Inflammatory macrophage treated with lipopolysaccharide for 4 hours (primary cell): ENCODE data around the gene SELENOW.
"Not testable (repeated sequence)": the region's sequence is repeated elsewhere in the genome, so short reads cannot be mapped to it uniquely, and the experiment has no call there.

ENCODE experiments used
- DNase-seq: peaks from one replicate; pipeline ENCODE4 v3.0.0-alpha.2; 2020

The SELENOW gene

DNA sequence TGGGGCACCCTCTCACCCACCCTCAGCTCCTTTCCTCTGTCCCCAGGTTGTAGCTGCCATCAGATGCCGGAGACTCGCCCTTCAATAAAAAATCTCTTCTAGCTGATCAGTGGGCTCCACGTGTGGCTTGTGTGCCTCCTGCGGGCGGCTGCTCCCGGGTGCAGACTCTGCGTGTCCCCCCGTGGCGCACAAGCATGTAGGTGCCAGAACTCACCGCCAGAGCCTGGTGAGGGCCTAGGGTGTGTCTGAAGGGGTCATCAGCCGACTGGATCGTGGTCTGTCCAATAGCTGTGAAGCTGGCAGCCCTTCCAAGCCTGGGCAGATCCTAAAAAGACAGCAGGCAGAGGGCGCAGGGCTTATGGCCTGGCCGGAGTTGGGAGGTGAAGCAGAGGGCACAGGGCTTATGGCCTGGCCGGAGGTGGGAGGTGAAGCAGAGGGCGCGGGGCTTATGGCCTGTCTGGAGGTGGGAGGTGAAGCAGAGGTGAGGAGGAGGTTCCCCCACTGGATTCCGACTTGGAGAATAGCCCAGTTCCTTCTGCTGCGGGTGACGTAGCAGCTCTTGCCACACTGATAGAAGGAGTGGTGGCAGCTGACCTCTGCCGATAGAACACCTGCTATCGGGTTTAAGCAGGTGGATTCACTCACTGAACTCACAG is 21.4 kb upstream of the SELENOW start:
- no peak for DNase-seq

DNA sequence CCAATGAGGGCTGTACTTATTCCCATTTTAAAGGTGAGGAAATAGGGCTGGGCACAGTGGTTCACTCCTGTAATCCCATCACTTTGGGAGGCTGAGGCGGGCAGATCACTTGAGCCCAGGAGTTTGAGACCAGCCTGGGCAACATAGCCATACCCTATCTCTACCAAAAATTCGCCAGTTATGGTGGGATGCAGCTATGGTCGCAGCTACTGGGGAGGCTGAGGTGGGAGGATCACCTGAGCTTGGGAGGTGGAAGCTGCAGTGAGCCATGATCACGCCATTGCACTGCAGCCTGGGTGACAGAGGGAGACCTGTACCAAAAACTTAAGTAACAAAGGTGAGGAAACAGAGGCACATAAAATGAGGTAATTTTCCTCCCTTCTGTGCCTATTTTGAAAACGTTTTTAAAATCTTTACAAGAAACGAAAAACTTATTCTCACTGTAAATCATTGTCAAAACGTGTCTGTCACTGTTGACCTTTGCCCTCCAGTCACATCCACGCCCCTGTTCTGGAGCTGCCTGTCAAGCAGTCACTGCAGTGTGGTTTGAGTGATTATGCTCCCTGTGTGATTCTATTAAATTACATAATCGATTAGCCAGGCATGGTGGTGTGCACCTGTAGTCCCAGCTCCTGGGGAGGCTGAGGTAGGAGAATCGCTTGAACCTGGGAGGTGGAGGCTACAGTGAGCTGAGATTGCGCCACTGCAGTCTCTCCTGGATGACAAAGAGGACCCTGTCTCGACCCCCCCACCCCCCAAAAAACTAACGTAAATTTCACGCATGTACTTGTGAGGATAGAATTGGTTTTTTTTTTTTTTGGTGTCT is 20.7 kb upstream of the SELENOW start:
- DNase-seq, result no peak

DNA sequence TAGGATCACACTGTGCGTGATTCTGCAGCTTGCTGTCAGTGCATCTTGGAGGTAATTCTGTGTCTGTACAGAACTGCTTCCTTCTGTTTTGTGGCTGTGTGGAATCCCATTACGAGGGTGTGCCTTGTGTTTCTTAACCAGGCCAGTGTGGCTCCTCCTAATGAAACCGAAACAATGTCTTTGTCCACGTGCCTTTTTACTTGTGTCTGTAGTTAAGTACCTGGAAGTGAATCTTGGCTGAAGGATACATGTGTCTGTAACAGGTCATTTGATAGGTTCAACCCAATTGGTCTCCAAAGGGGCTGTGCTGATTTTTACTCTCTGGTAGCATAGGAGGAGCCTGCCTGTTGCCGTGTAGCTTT is 20.1 kb upstream of the SELENOW start:
- peak; percentile 40 for DNase-seq

DNA sequence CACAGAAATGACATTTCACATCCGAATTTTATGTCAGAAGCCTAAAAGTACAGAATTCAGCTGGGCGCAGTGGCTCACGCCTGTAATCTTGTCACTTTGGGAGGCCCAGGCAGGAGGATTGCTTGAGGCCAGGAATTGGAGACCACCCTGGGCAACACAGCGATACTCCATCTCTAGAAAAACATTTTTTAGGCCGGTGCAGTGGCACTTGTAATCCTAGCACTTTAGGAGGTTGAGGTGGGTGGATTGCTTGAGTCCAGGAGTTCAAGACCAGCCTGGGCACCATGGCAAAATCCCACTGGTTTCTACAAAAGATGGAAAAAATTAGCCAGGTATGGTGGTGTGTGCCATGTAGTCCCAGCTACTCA is 17.9 kb upstream of the SELENOW start:
- no peak for DNase-seq

DNA sequence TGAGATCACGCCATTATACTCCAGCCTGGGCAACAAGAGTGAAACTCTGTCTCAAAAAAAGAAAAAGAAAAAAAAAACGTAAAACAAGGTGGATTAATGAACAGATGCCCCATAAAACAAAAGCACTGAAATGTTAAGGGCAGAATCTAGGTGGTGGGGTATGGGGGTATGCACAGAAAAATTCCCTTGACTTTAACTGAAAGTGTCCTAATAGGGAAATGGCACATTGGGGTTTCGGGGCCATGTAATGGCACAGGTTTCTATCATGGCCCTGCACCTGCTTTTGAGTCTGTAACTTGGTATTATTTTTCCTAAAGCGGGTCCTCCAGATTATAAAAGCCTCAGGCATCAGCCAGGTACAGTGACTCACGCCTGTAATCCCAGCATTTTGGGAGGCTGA is 16.9 kb upstream of the SELENOW start:
- no peak for DNase-seq

DNA sequence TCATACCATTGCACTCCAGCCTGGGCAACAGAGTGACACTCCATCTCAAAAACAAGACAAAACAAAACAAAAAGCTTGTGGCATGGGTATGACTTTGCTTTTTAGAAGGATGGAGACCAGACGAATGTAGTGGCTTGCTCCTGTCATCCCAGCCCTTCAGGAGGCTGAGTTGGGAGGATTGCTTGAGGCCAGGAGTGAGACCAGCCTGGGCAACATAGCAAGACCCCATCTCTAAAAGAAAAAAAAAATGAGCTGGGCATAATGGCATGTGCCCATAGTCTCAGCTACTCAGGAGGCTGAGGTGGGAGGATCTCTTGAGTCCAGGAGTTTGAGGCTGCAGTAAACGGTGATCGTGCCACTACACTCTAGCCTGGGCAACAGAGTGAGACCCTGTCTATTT is 16.4 kb upstream of the SELENOW start:
- DNase-seq, result no peak

DNA sequence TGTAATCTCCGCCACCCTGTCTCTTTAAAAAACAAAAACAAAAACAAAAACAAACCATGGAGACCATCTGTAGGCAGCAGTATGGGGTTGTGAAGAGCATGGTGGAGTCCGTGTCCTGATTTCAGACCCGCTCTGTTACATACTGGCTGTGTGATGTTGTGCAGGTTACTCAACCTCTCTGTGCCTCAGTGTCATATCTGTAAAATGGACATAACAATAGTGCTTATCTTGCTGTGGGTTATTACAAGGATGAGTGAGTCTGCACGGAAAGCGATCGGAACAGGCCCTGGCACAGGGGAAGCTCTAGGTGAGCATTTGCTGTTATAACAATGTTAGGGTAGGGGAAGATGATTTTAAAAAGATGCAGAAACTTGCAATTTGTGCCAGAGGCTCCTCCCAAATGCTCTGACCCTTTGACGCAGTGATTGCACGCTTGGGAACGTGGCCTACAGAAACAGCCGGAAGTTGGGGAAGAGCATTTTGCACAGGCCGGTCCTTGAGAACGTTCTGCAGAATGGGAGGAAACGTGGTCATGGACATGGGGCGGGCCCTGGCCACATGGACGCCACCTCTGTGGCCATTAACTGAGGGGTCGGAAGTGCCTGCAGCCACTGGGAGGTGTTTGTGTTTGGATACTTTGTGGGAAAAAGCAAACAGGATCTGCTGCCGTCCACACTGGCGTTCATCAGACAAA is 15.7 kb upstream of the SELENOW start:
- no peak for DNase-seq

DNA sequence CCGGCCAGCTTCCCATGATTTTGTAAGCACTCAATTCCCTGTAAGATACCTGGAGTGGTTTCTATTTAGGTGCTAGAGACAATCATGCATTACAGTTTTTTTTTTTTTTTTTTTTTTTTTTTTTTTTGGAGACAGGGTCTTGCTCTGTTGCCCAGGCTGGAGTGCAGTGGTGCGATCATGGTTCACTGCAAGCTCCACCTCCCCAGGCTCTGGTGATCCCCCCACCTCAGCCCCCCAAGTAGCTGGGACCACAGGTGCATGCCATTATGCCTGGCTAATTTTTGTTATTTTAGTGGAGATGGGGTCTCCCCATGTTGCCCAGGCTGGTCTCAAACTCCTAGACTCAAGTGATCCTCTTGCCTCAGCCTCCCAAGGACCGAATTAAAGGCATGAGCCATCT is 13.8 kb upstream of the SELENOW start:
- DNase-seq, result not testable (repeated sequence)

DNA sequence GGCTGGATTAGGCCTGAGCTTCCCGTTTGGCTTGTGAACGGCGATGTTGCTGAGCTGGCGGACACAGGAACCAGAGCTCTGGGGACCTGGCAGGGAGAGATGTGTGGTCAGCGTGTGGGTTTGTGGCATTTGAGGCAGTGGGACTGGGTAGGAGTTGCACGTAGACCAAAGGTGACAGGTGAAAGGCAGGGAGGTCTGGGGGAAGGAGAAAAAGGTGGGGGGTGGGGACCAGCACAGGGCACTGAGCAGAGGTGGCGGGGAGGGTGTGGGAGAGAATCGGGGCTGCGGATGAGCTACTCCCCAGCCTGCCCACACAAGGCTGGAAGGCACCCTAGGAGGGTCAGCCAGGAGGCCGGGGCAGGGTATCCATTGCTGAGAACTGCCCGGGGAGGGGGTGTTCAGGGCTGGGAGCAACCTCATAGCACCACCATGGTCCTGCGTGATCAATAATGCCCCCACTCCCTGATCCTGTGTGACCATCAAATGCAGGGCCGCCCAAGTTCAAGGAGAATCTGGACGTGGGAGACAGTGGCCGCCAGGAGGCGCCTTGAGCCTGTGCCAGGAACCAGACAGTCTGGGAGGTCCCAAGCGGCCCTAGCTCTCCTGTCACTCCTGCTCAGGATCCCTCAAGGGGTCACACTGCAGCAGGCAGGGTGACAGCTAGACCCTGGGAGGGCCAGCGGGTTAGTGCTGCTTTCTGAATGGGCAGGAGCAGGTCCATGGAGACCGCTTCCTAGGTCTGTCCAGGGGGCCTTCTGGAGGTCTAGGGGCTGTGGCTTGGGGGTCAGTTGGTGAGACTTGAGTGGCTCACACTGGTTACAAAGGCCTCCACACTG is 12.8 kb upstream of the SELENOW start:
- DNase-seq, result peak; percentile 19

DNA sequence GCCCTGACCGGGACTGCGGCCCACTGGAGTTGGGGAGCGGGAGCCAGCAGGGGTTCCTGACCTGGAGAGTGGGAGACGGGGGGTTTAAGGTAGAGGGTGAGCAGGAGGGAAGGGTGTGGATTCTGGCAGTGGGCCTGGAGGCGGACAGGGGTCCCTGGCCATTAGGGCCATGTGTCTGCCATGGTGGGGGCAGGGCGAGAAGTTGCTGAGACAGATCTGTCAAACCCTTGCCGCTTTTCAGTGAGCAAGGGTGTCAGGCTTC is 12.2 kb upstream of the SELENOW start:
- DNase-seq, result no peak

DNA sequence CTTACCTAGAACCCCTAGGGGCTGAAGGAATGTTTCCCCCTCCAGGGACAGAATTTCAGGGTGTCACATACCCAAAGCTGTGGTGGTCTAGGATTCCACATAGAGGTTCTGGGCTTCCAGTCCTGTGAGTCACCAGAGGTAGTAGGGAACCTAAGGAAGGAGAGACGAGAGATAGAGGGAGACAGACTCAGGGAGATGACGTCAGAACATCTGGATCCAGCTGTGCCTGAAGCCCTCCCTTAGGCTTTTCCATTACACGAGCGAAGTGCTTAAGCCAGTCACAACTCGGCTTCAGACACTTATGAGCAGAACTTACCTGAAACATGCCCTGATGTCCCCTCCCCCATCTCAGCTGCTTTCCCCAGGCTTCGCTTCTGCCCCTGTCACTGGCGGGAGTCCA is 11.8 kb upstream of the SELENOW start:
- no peak for DNase-seq

DNA sequence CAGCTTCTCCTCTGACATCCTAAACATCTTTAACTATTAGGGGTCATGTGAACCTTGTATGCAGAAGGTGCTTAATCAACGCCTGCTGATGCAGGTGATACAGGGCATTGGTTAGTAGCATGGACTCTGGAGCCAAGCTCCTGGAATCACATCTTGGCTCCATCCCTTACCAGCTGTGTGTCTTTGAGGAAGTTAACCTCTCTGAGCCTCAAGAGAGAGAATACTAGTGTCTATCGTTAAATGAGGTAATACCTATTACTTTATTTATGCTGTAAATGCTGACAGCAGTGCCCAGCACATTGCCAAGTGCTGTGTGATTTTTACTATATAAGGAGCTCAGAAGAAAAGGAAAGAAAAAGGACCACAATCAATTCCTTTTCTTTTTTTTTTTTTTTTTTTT is 11.2 kb upstream of the SELENOW start:
- no peak for DNase-seq

DNA sequence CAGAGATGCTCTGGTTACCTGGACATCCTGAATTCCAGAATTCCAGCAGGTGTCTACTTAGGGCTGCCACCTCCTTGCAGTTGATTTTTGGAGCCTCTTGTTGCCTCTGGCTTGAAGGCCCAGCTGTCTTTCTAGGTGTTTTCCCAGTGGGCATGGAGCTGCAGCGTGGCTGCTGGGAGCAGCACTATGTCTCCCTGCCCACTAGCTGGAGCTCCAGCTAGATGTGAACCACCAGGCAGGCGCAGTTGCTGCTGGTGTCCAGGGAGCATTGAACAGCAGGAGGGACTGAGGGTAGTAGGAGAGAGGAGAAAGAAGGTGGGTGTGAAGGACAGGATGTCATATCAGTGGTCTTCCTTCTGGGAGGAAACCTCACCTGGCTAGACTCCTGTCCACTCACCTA is 9.9 kb upstream of the SELENOW start:
- no peak for DNase-seq

DNA sequence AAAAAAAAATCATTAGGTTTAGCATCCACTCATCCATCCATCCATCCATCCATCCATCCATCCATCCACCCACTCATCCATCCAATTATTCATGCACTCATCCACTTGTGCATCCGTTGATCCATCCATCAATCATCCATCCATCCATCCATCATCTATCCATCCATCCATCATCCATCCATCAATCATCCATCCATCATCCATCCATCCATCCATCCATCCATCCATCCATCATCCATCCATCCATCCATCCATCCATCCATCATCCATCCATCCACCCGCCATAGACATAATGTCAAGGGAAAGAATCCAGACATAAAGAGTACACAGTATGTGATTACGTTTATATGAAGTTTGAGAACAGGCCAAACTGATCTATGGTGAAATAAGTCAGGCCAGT is 9.0 kb upstream of the SELENOW start:
- DNase-seq, result no peak

DNA sequence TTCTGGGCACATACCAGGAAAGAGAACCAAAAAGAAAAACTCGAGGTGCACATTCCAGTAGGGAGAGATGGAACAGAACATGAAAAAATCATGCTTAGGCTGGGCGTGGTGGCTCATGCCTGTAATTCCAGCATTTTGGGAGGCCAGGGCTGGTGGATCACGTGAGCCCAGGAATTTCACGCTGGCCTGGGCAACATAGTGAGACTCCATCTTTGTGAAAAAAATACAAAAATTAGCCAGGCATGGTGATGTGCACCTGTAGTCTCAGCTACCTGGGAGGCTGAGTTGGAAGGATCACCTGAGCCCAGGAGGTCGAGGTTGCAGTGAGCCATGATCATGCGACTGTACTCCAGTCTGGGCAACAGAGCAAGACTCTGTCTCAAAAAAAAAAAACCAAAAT is 7.2 kb upstream of the SELENOW start:
- DNase-seq, result not testable (repeated sequence)

DNA sequence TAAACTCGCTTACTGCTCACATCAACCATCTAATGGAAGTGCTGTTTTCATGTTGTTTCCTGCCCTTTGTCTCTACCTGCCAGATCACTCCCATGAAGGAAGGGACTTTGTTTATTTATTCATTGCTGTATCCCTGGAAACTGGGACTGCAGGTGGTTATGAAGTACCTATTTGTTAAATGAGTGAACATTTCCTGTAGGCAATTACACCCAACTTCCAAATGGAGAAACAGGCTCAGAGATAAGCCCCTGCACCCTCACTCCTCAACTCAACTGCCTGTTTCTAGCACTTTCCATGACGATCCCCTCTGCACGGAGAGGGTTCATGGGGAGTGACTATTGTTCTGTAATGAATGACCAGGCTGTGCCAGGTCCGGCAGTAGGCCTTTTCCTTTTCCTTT is 1.9 kb upstream of the SELENOW start:
- no peak for DNase-seq

DNA sequence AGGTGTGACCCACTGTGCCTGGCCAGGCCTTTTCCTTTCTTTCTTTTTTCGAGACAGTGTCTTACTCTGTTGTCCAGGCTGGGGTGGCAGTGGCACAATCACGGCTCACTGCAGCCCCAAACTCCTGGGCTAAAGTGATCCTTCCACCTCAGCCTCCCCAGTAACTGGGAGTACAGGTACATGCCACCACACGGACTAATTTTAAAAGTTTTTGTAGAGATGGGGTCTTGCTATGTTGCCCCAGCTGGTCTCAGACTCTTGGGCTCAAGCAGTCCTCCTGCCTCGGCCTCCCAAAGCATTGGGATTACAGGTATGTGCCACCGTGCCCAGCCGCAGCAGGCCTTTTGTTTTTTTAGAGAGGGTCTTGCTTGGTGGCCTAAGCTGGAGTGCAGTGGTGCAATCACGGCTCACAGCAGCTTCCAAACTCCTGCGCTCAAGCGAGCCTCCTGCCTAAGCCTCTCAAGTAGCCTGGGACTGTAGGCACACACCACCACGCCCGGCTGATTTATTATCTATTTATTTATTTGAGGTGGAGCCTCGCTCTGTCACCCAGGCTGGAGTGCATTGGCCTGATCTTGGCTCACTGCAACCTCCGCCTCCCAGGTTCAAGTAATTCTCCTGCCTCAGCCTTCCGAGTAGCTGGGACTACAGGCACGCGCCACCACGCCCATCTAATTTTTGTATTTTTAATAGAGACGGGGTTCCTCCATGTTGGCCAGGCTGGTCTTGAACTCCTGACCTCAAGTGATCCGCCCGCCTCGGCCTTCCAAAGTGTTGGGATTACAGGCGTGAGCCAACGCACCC is 1.1 kb upstream of the SELENOW start:
- not testable (repeated sequence) for DNase-seq

DNA sequence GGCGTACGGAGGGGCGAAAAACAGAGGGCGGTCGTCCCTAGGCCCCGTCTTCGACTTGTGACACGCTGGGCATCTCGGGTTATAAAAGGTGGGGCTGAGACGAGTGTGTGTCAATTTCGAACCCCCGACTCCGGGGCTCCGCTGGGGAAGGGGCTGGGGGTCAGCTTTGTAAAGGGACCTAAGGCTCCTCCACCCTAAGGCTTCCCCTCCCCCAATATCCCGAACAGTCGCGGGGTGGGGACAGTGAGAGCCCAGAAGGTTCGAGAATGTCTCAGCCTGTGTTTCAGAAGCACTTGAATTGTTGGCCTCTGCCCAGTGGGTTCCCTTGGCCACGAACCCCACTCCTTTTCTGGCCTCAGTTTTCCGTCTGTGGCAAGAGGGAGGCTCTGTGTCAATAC is 450 bp downstream of the SELENOW start:
- DNase-seq, result no peak

DNA sequence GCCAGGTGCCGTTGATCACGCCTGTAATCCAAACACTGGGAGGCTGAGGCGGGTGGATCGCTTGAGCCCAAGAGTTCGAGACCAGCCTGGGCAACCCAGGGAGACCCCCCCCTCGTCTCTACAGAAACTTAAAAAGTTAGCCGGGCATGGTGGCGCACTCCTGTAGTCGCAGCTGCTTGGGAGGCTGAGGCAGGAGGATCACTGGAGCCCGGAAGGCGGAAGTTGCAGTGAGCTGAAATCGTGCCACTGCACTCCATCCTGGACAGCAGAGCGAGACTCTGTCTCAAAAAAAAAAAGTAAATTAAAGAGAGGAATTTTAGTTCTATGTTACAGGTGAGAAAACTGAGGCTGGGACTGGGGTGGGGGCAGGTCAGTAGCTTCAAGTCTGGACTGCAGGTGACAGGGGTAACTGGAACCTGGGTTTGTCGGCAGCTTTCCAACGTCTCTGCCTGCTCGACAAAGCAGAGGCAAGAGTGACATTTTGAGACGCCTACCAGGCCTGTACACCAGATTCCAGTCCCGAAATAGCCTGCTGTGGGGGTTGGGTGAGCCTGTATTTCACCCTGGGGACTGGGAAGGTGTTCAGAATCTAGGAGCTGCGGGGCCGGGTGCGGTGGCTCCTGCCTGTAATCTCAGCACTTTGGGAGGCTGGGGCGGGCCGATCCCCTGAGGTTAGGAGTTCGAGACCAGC is 1.2 kb downstream of the SELENOW start:
- no peak for DNase-seq

DNA sequence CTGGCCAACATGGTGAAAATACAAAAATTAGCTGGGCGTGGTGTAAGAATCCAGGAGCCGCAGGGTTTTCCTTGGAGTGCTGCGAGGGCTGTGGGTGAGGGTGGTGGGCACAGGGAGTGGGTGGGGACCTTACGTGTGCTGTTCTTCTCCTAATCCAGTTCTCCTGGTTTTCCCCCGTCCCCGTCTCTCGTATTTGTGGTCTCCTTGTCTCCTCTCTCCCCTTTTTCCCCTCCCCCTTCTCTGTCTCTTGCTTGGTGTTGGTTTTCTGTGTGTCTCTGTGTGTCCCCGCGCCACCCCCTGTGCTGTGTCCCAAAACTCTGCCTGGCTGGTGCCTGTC is 1.7 kb downstream of the SELENOW start:
- DNase-seq, result no peak

DNA sequence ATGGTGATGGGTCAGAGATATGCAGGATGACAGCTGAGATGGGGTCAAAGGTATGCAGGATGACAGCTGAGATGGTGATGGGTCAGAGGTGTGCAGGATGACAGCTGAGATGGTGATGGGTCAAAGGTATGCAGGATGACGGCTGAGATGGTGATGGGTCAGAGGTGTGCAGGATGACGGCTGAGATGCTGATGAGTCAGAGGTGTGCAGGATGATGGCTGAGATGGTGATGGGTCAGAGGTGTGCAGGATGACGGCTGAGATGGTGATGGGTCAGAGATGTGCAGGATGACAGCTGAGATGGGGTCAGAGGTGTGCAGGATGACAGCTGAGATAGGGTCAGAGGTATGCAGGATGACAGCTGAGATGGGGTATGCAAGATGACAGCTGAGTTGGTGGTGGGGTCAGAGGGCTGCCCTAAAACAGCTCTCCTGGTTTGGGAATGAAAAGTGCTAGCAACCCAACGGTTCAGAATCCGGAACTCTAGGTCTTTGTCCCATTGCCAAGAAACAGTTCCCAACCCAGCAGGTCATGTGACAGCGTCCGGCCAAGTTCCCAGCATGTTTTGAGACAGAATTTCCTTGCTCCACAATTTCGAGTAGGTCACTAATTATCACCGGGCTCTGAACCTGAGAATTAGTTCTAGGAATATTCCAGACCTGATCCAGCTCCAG is 3.2 kb downstream of the SELENOW start:
- DNase-seq, result no peak

DNA sequence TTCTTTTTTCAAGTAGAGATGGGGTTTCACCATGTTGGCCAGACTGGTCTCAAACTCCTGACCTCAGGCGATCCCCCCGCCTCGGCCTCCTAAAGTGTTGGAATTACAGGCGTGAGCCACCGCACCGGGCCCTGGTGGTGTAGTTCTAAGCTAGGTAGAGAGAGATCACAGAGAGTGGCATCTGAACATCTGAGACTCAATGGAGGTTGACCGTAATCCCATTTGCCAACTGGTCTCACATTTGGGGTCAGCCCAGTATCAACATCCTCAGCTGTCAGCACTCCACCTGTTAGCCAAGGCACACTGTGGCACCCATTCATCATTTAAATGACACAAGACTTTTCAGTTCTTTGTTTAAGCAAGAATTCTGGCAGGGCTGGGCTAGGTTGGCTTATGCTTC is 8.1 kb downstream of the SELENOW start:
- no peak for DNase-seq
